BLaER1 treated with 17β-estradiol and CSF1 and Interleukin-3, amounts not matched to agents 10 nM and 100 nM (cell line): ENCODE measurements around the gene KIF16B.

Experiments used
- H3K27ac ChIP-seq, 11 experiments: shearing (Covaris generic); formaldehyde crosslinking; 2 replicates each; pipeline ENCODE4 v1.8.1; 2022
- H3K27me3 ChIP-seq, 11 experiments: shearing (Covaris generic); formaldehyde crosslinking; 2 replicates each; pipeline ENCODE4 v1.8.1; 2022
- H3K36me3 ChIP-seq, 11 experiments: shearing (Covaris generic); formaldehyde crosslinking; 2 replicates each; pipeline ENCODE4 v1.8.1; 2022
- H3K4me1 ChIP-seq, 10 experiments: shearing (Covaris generic); formaldehyde crosslinking; 2 replicates each; pipeline ENCODE4 v1.8.1; 2022
- H3K4me2 ChIP-seq, 11 experiments: shearing (Covaris generic); formaldehyde crosslinking; 2 replicates each; pipeline ENCODE4 v1.8.1; 2022
- H3K4me3 ChIP-seq, 10 experiments: shearing (Covaris generic); formaldehyde crosslinking; 2 replicates each; pipeline ENCODE4 v1.8.1; 2022
- H3K9ac ChIP-seq, 11 experiments: shearing (Covaris generic); formaldehyde crosslinking; 2 replicates each; pipeline ENCODE4 v1.8.1; 2022
- H3K9me3 ChIP-seq, 11 experiments: shearing (Covaris generic); formaldehyde crosslinking; replicated peaks in 1 of 11; 2 replicates each; pipeline ENCODE4 v1.8.1; 2022
- H4K20me1 ChIP-seq, 11 experiments: shearing (Covaris generic); formaldehyde crosslinking; 2 replicates each; pipeline ENCODE4 v1.8.1; 2022
- Cebpa-rat ChIP-seq, 11 experiments: shearing (Covaris generic); IDR thresholded peaks; 2 replicates each; pipeline ENCODE4 v1.8.1; 2022

The KIF16B gene

GRCh38 chr20:16399801-16400200, 173.4 kb downstream of the KIF16B start:
- Histone ChIP-seq H3K27me3 (no peaks in the 10 kb centered on the region), H3K4me1 (peaks cover 14 to 51% (median 37%) of the 10 kb centered on the region in 10 experiments), H3K9ac (no peak overlapping the region), H3K27ac (peak overlapping the region in 2 of 11 experiments; percentile 0 to 58; a peak in 1 of 22 replicates), H3K4me3 (no peak overlapping the region), H3K9me3 (peaks cover 0 to 36% (median 12%) of the 10 kb centered on the region in 11 experiments; a peak in 15 of 22 replicates), H4K20me1 (no peaks in the 10 kb centered on the region), H3K4me2 (peak overlapping the region in 8 of 11 experiments; percentile 63 to 89 (median 71); a peak in 14 of 22 replicates), H3K36me3 (peaks cover 31 to 79% (median 42%) of the 10 kb centered on the region in 11 experiments)
- TF ChIP-seq Cebpa-rat (IDR thresholded peaks at IDR 0.05) = no peak

- Histone ChIP-seq H4K20me1 (no peaks in the 10 kb centered on the region), H3K27ac (no peak overlapping the region), H3K9me3 (peaks cover 0 to 33% (median 12%) of the 10 kb centered on the region in 11 experiments; a peak in 15 of 22 replicates), H3K9ac (no peak overlapping the region), H3K4me3 (no peak overlapping the region), H3K4me2 (no peak overlapping the region), H3K4me1 (peaks cover 14 to 44% (median 32%) of the 10 kb centered on the region in 10 experiments), H3K27me3 (no peaks in the 10 kb centered on the region), H3K36me3 (peaks cover 10 to 75% (median 28%) of the 10 kb centered on the region in 11 experiments; a peak in 20 of 22 replicates)
- TF ChIP-seq Cebpa-rat (IDR thresholded peaks at IDR 0.05) = no peak
These were observed 176.2 kb downstream of the KIF16B start for GRCh38 chr20:16397086-16397485.

GRCh38 chr20:16395366-16395765, 177.9 kb downstream of the KIF16B start:
- Histone ChIP-seq H3K4me2 (no peak overlapping the region), H3K9me3 (peaks cover 0 to 20% (median 3%) of the 10 kb centered on the region in 11 experiments; a peak in 12 of 22 replicates), H3K27ac (no peak overlapping the region), H3K27me3 (no peaks in the 10 kb centered on the region), H3K4me3 (no peak overlapping the region), H3K36me3 (peaks cover 2 to 75% (median 24%) of the 10 kb centered on the region in 11 experiments; a peak in 20 of 22 replicates), H3K4me1 (peaks cover 22 to 31% (median 27%) of the 10 kb centered on the region in 10 experiments), H3K9ac (no peak overlapping the region), H4K20me1 (no peaks in the 10 kb centered on the region)
- TF ChIP-seq Cebpa-rat (IDR thresholded peaks at IDR 0.05) = no peak

GRCh38 chr20:16394784-16395183, 178.5 kb downstream of the KIF16B start:
- Histone ChIP-seq H4K20me1 (no peaks in the 10 kb centered on the region), H3K4me3 (no peak overlapping the region), H3K4me2 (no peak overlapping the region), H3K36me3 (peaks cover 2 to 74% (median 24%) of the 10 kb centered on the region in 11 experiments; a peak in 20 of 22 replicates), H3K4me1 (peaks cover 18 to 36% (median 24%) of the 10 kb centered on the region in 10 experiments), H3K27me3 (no peaks in the 10 kb centered on the region), H3K9ac (no peak overlapping the region), H3K27ac (no peak overlapping the region), H3K9me3 (peaks cover 0 to 15% (median 0%) of the 10 kb centered on the region in 11 experiments; a peak in 6 of 22 replicates)
- TF ChIP-seq Cebpa-rat (IDR thresholded peaks at IDR 0.05) = no peak

- Histone ChIP-seq H3K4me2 (no peak overlapping the region), H3K27me3 (no peaks in the 10 kb centered on the region), H4K20me1 (no peaks in the 10 kb centered on the region), H3K9me3 (peaks cover 0 to 9% (median 0%) of the 10 kb centered on the region in 11 experiments; a peak in 3 of 22 replicates), H3K9ac (no peak overlapping the region), H3K36me3 (peaks cover 0 to 74% (median 30%) of the 10 kb centered on the region in 11 experiments; a peak in 15 of 22 replicates), H3K27ac (no peak overlapping the region), H3K4me1 (peaks cover 8 to 32% (median 15%) of the 10 kb centered on the region in 10 experiments), H3K4me3 (no peak overlapping the region)
- no peak for TF ChIP-seq Cebpa-rat (IDR thresholded peaks at IDR 0.05)
These were observed 179.4 kb downstream of the KIF16B start for GRCh38 chr20:16393836-16394235.

- no peak for TF ChIP-seq Cebpa-rat (IDR thresholded peaks at IDR 0.05)
- no peaks in the 10 kb centered on the region for H3K27me3 ChIP-seq
- H4K20me1 ChIP-seq = no peaks in the 10 kb centered on the region
- H3K4me2 ChIP-seq = no peak overlapping the region
- no peak overlapping the region for H3K4me3 ChIP-seq
- H3K27ac ChIP-seq = no peak overlapping the region
- H3K36me3 ChIP-seq = peaks cover 0 to 73% (median 34%) of the 10 kb centered on the region in 11 experiments; a peak in 15 of 22 replicates
- H3K9me3 ChIP-seq = peaks cover 0 to 6% (median 0%) of the 10 kb centered on the region in 11 experiments; a peak in 3 of 22 replicates
- no peak overlapping the region for H3K9ac ChIP-seq
- H3K4me1 ChIP-seq = peaks cover 3 to 28% (median 9%) of the 10 kb centered on the region in 10 experiments
These were observed 180.0 kb downstream of the KIF16B start for GRCh38 chr20:16393297-16393696.

GRCh38 chr20:16392346-16392745, 180.9 kb downstream of the KIF16B start:
- Histone ChIP-seq H3K9ac (no peak overlapping the region), H3K9me3 (peaks cover 0 to 5% (median 0%) of the 10 kb centered on the region in 11 experiments; a peak in 3 of 22 replicates), H4K20me1 (no peaks in the 10 kb centered on the region), H3K27ac (no peak overlapping the region), H3K4me2 (no peak overlapping the region), H3K4me3 (no peak overlapping the region), H3K27me3 (no peaks in the 10 kb centered on the region), H3K36me3 (peaks cover 0 to 71% (median 34%) of the 10 kb centered on the region in 11 experiments; a peak in 15 of 22 replicates), H3K4me1 (peaks cover 0 to 37% (median 3%) of the 10 kb centered on the region in 10 experiments; a peak in 8 of 20 replicates)
- no peak for TF ChIP-seq Cebpa-rat (IDR thresholded peaks at IDR 0.05)

- Histone ChIP-seq H3K27me3 (no peaks in the 10 kb centered on the region), H3K36me3 (peaks cover 0 to 81% (median 34%) of the 10 kb centered on the region in 11 experiments; a peak in 16 of 22 replicates), H3K4me2 (peak overlapping the region in 4 of 11 experiments; percentile 9 to 69 (median 45); a peak in 6 of 22 replicates), H3K4me1 (peaks cover 0 to 39% (median 3%) of the 10 kb centered on the region in 10 experiments; a peak in 8 of 20 replicates), H3K9ac (no peak overlapping the region), H3K4me3 (no peak overlapping the region), H3K27ac (no peak overlapping the region), H3K9me3 (peaks cover 0 to 5% (median 0%) of the 10 kb centered on the region in 11 experiments; a peak in 3 of 22 replicates), H4K20me1 (no peaks in the 10 kb centered on the region)
- TF ChIP-seq Cebpa-rat (IDR thresholded peaks at IDR 0.05) = no peak
These were observed 182.3 kb downstream of the KIF16B start for GRCh38 chr20:16390991-16391390.

- Histone ChIP-seq H3K27me3 (no peaks in the 10 kb centered on the region), H4K20me1 (no peaks in the 10 kb centered on the region), H3K4me3 (no peak overlapping the region), H3K9ac (no peak overlapping the region), H3K9me3 (peaks cover 0 to 5% (median 0%) of the 10 kb centered on the region in 11 experiments; a peak in 3 of 22 replicates), H3K27ac (no peak overlapping the region), H3K4me2 (no peak overlapping the region), H3K36me3 (peaks cover 6 to 94% (median 50%) of the 10 kb centered on the region in 11 experiments; a peak in 18 of 22 replicates), H3K4me1 (peaks cover 0 to 39% (median 3%) of the 10 kb centered on the region in 10 experiments; a peak in 8 of 20 replicates)
- no peak for TF ChIP-seq Cebpa-rat (IDR thresholded peaks at IDR 0.05)
These were observed 184.5 kb downstream of the KIF16B start for GRCh38 chr20:16388731-16389130.
